Measurements from ENCODE around the gene LUC7L2.
A peak's percentile ranks its signal among the peaks of the same experiment; 100 is the strongest.
"Not testable (repeated sequence)": the region's sequence is repeated elsewhere in the genome, so short reads cannot be mapped to it uniquely, and the experiment has no call there.

Gene LUC7L2, protein sequence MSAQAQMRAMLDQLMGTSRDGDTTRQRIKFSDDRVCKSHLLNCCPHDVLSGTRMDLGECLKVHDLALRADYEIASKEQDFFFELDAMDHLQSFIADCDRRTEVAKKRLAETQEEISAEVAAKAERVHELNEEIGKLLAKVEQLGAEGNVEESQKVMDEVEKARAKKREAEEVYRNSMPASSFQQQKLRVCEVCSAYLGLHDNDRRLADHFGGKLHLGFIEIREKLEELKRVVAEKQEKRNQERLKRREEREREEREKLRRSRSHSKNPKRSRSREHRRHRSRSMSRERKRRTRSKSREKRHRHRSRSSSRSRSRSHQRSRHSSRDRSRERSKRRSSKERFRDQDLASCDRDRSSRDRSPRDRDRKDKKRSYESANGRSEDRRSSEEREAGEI

DNA sequence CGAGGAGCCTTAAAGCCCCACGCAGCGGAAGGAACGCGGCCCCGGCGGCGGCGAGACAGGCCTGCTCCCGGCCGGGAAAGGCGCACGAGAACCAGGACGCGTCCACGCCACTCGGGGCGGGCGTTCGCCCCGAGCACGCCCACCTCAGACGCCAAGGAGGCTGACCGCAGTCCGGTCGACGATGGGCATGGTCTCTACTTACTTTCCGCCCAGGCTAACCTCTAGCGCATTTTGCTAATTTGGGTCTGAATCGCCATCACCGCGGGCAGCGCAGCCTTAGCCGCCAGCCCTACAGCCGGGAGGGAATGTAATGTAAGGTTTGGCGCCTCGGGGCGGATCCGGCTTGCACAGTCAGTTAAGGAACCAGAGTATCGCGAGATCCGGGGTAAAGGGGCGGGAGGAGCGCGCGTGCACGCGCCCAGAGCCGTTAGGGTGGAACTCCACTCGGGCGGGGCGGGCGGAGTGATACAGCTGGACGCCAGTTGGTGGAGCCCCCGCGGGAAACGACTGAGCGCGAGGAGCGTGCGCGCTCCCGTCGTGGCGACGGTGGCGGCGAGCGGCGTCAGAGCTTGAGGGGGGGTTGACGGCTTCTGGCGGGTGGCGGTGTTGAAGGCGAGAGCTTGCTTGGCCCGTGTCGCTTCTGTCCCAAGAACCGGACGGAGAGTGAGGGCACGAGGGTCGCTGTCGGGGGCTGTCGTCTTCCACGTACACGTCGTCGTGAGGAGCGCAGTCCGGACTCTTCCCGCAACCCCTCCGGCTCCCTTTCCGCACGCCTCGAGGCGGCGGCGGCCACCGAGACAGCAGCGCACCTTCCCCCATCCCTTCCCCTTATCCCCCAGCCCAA lies at the start of gene LUC7L2:
TSS of gene LUC7L2 (plus strand) at position 529 of the 844 bp plus-strand sequence. CDS start 368 bp downstream, outside the sequence.
- DNase-seq, result peak; percentile 92

DNA sequence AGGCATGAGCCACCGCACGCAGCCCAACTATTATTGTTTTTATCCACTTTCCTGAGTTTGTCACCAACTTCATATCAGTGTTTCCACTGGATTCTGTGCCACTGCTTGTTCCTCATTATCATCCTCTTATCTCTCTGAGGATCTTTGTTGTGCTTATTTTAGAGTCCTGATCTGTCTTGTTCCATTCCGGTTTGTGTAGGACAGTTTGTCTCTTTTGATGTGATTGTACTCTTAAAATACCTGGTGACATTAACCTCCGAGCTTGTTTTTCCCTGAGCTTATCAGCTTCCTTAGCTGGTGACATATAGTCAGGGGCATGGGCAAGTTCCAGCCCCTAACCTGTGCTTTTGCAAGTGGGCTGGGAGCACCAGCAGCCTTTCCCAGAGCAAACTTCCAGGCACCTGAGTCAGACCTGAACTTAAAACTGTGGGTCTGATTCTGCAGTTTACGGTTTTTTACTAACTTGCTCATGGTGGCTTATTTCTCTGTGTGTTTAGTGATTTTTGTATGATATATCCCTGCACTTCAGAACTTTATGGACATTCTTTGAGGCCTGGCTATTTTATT lies 41.7 kb upstream of the LUC7L2 start:
- no peak for DNase-seq

DNA sequence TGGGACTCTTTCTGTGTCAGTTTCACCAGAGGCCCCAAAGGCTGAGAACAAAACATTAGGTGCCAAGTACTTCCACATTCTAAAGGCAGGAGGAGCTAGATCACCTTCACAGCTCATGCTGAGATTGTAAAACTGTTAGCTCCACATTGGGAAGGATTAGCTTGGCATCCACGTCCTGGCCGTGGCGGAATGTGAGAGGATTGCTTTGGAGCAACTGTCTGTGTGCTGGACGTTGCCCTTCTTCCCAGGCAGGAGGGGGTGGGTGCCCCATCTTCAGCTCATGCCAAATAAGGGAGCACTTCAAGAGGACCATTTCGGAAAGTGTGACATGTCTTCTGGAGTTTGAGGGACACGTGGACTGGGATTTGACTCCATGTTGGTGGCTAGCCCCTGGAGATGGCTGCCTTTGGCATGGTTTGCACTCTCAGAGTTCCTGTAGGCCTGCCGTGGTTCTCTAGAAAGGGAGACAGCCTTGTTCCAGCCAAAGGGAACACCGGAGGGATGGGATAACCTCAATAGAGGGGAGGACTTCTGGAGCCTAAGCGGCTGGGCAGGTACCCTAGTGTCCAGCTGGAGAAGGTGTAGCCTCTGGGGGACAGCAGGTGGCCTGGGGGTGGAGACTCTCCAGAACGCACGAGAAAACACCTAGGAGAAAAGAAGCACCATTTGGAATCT lies 38.5 kb upstream of the LUC7L2 start:
- DNase-seq, result no peak

DNA sequence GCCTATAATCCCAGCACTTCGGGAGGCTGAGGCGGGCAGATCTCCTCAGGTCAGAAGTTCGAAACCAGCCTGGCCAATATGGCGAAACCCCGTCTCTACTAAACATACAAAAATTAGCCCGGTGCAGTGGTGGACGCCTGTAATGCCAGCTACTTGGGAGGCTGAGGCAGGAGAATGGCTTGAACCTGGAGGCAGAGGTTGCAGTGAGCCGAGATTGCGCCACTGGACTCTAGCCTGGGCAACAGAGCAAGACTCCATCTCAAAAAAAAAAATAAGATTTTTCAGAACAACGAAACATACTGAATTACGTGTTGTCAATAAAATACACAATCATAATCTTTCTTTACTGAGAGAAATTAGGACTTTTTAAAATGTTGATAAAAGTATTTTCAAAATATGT lies 35.0 kb upstream of the LUC7L2 start:
- not testable (repeated sequence) for DNase-seq

DNA sequence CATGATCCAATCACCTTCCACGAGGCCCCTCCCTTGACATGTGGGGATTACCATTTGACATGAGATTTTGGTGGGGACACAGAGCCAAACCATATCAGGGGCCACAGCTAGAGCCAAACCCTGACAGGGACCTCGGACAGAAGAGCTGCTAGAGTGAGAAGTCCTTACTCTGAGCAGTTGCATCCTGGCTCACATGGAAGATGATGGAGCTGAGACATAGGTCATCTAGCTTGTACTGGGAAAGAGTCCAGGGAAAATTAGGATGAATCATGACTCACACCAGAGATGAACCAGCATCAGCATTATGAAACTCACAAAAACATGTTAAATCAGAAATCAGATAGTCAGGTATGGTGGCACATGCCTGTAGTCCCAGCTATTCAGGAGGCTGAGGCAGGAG lies 31.3 kb upstream of the LUC7L2 start:
- no peak for DNase-seq

DNA sequence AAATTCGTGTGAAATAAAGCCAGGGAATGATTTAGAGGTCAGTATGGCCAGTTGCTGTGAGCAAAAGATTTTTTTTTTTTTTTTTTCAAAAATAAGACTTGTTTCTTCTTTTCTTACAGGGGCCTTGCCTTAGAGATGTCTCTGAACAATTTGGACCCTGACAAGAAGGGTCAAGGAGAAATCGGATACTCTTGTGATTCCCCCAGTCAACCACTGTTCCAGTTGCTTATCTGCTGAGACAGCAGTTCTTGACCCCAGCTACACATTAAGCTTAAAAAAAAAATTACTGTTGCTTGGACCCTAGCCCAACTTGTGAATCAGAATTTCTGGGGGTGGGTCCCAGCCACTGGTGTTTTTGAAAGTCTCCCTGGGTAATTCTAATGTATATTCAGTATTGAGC lies 30.6 kb upstream of the LUC7L2 start:
- no peak for DNase-seq

DNA sequence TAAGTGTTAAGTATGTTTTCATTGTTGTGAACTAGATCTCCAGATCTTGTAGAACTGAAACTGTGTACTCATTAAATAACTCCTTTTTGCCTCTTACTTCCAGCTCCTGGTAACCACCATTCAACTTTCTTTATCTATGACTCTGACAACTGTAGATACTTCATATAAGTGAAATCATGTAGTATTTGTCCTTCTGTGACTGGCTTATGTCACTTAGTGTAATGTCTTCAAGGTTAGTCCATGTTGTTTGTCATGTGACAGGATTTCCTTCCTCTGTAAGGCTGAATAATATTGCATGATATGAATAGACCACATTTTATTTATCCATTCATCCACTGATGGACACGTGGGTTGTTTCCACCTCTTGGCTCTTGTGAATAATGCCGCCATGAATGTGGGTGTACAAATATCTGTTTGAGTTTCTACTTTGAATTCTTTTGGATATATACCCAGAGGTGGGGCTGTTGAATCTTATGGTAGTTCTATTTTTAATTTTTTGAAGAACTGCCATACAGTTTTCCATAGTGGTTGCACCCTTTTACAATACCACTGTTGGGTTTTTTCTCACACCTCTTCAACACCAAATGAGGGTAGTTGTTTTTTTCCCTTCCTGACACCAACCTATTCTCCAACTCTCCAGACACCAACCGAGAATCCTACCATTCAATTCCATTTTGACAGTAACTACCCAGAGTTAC lies 29.2 kb upstream of the LUC7L2 start:
- no peak for DNase-seq

DNA sequence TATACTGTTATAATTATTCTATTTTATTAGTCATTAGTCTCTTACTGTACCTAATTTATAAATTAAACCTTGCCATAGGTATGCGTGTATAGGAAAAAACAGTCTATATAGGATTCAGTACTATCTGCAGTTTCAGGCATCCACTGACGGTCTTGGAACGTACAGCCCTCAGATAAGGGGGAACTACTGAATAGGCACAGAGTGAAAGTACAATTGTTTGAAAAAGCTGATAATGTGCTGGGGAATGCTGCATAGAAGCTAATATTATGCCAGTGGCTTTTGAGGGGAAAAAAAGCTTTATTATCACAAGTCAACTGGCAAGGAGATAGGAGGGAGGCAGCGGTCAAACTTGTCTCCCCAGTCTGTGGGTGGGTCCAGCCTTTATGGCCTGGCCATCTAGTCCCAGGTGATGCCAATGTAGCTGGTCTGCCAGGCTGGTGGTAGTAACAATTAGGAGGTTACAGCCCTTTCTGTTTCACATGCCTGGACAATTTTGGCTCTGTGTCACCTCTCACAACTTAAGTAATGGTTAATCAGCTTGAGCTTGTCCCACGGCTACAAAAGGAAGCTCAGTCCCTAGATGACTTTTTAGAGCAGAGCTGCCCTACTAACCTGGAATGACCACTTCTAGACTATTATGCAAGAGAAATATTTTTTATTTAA lies 26.9 kb upstream of the LUC7L2 start:
- no peak for DNase-seq

DNA sequence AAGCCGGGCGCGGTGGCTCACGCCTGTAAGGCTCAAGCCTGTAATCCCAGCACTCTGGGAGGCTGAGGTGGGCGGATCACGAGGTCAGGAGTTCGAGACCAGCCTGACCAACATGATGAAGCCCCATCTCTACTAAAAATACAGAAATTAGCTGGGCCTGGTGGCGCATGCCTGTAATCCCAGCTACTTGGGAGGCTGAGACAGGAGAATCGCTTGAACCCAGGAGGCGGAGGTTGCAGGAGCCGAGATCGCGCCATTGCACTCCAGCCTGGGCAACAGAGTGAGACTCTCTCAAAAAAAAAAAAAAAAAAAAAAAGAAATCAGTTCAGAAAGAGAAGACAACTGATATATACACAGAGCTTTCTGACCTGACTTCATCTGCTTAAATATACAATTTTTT lies 26.3 kb upstream of the LUC7L2 start:
- not testable (repeated sequence) for DNase-seq

DNA sequence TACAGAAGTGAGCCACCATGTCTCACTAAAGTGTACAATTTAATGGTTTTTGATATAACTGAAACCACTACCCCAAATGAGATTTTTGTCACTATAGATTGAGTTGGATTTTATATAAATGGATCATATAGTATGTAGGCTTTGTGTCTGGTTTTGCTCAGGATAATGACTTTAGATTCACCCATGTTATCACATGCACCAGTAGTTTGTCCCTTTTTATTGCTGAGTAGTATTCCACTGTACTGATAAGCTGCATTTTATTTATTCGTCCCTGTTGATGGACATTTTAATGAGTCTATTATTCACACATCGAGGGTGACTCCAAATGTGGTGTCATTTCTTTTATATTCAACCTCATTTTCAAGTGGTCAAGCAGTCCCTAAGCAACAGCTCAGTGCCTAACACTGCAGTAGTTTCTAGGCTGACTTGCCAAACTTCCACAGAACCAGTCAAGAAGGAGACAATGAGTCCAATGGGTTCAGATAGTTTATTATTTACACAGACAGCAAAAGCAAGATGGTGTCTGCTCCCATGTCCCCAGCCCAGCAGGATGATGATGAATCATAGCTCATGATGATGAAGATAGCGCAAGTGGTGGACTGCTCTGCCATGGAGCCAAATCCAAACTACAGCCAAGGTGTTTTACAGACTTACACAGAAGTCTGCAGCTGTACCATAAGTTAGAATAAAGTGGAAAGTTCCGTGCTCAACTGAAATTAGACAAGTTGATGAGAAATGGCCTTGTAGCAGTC lies 25.1 kb upstream of the LUC7L2 start:
- no peak for DNase-seq

DNA sequence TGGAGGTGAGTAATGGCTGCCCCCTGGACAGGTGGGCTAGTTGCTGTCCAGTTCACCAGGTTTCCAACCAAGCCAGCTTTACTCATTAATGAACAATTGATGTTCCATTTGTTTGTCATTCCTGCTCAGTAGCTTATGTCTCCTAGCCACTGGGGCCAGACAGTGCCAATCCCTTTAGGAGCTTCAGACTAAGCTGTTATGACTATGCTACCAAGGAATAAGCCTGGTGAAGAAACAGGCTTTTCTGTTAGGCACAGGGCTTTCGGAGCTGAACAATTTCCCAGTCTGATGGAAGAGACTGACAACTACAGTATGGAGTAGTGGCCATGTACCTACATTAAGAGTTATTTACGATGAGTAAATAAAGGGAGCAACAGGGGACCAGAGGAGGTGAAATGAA lies 20.7 kb upstream of the LUC7L2 start:
- no peak for DNase-seq

DNA sequence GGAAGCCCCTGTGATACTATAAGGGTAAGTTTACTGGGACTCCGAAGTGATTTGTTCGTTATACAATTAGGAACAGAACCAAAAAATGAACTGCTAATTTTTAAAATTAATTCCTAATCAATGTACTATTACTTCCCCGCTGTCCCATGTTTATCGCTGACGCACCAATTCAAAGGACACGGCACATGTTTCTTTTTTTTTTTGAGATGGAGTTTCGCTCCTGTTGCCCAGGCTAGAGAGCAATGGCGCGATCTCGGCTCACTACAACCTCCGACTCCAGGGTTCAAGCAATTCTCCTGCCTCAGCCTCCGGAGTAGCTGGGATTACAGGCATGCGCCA lies 20.0 kb upstream of the LUC7L2 start:
- DNase-seq, result no peak

DNA sequence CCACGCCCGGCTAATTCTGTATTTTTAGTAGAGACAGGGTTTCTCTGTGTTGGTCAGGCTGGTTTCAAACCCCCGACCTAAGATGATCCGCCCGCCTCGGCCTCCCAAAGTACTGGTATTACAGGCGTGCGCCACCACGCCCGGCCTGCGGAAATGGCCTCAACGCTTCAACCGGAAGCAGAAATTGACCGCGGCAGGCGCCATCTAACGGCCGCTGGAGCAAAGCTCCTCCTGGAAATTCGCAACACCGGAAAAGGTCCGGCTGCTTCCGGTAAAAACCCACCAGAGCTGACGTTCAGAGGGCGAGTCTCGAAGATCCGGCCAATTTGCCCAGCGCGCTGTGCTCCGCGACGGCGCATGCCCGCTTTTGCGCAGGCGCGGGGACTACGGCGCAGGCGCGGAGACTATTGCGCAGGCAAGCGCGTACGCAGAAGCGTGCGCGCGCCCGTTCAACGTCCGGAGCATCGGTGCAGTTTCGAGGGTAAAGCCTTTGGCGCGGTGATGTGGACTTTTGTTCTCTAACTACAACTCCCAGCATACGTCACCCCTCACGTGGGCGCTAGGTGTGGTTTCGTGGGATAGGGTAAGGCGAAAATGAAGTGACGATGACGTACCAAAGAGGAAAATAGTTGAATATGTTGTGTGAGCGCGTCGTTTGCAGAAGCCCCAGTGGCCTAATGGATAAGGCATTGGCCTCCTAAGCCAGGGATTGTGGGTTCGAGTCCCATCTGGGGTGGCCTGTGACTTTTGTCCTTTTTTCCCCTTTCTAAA lies 19.5 kb upstream of the LUC7L2 start:
- DNase-seq, result peak; percentile 97

DNA sequence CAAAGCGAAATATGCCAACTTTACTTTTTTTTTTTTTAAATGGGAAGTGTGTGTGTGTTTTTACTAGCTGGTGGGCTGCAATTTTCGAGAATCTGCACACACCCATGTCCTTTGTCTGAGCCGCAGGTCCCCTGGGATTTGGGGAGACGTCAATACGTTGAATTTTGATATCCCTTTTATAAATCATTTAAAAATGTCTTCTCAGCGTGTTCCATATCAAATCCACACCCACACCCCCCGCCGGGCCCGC lies 19.0 kb upstream of the LUC7L2 start:
- DNase-seq, result no peak

DNA sequence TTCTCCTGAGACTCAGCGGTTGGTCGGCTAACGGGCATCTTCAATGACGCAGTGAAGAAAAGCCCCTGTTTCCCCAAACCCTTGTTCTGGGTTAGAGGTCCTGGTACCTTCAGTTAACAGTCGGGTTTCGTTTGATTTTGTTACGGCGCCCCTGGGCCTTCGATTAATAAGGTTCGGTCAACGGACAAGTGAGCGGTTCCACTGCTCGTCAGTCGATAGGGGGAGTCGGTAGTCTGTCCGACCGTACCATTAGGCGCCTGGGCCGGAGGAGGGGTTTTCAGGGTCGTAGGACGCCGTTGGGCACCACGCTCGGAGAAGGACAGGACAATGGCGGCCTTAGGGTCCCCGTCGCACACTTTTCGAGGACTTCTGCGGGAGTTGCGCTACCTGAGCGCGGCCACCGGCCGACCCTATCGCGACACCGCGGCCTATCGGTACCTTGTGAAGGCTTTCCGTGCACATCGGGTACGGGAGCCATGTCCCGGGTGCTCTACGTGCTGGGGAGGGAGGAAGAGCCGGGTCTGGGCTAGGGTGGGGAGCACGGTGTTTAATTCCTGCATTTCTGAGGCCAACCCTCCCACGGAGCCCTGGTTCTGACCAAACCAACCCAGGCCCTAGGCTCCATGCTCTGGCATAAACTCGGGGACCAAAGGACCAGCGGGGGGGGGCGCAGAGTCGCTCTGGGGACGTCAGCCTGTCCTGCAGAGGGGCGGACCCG lies 18.5 kb upstream of the LUC7L2 start, which contains the start of gene FMC1:
TSS of gene FMC1 (plus strand) at position 280 of the 718 bp plus-strand sequence. CDS start at position 328, 48 bp downstream.
- peak; percentile 82 for DNase-seq

DNA sequence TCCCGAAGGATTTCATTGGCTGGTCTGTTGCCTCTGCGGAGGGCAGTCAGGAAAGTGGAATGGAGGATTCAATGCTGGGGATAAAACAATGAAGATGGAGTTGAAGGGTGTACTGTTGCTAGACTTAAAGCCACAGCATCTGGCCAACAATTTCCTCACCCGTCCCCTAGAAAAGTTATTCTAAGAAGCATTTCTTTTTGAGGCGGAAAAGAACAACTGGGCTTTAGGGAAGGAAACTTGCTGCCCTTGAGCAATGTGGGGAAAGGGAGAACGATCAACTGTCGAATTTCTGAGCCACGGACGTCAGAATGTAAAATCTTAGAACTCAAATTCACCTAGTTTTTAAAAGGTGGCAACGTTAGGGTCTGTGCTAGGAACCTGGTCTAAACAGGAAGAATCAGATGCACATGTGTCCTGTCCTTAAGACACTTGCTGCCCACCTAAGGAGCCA lies 17.9 kb upstream of the LUC7L2 start:
- DNase-seq, result peak; percentile 59

DNA sequence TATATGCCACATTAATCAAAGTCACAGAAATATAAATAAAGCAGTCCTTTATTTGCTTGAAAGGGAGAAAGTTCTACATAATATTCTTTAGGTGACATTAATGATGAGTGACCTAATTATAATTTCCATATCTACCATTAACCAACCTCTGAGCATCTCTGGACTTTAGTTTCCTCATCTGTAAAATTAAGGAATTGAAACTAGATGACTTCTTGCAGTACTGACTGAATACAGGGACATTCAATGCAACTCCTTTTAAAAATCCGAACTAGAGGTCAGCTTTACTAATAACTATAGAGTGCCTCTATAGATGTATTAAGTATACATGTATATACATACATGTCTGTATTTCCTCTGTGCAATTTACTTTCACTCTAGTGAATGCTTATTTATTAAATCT lies 14.7 kb upstream of the LUC7L2 start:
- DNase-seq, result no peak

DNA sequence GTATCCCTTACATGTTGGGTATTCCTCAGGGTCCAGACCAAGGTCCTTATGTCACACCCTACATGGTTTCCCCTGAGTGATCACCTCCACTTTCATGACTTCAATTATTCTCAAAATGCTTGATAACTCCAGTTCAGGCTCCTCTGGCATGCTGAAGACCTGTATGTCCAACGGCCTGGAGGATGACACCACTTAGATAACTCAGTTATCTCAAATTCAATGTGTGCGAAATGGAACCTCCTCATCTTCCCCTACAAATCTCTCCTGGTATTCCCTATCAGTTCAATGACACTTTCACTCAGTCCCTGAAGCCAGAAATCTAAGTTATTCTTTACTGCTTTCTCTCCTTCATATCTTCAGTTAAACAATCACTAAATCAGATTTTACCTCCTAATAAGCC lies 8.7 kb upstream of the LUC7L2 start:
- no peak for DNase-seq

DNA sequence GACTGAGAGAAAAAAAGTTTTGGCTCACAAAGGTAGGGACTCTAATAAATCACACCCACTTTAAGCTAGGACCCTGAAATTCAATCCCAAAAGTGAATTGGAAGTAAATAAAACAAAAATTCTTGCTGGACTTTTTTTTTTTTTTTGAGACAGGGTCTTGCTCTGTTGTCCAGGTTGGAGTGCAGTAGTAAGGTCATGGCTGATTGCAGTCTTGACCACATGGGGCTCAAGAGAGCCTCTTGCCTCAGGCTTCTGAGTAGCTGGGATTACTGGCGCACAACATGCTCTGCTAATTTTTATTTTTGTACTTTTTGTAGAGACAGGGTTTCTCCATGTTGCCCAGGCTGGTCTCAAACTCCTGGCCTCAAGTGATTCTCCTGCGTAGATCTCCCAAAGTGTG lies 5.0 kb upstream of the LUC7L2 start:
- no peak for DNase-seq

DNA sequence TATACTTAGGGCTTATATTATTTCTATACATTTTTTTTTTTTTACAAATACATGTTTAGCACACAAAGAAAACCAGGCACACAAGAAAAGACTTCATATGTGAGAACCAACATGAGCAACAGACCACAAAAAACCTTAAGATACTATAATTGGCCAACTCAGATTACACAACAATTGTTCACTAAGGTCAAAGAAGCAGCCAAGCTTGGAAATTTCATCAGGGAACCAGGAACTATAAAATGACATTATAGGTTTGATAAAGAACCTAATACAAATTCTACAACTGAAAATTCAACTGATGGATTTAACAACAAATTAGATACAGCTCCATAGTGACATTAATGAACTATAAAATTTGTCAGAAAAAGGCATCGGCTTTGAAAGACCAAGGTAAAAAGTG lies 4.4 kb upstream of the LUC7L2 start:
- DNase-seq, result no peak

All from NCI-H187 treated with DMSO at 0.1 percent for 48 hours (cell line).